Activated CD4-positive, alpha-beta T cell treated with anti-CD3 and anti-CD28 coated beads, Interleukin-2, Interleukin-4, amounts not matched to agents 100 ng/mL and 50 ng/mL, durations not matched to agents 16 hours and 8 hours (primary cell): Measurements from ENCODE around the gene ENDOD1.

ENCODE experiments used
- DNase-seq: peaks from one replicate; pipeline ENCODE4 v3.0.0-alpha.2; 2020; ENCODE audit warnings: low spot score

ENDOD1 gene

DNA sequence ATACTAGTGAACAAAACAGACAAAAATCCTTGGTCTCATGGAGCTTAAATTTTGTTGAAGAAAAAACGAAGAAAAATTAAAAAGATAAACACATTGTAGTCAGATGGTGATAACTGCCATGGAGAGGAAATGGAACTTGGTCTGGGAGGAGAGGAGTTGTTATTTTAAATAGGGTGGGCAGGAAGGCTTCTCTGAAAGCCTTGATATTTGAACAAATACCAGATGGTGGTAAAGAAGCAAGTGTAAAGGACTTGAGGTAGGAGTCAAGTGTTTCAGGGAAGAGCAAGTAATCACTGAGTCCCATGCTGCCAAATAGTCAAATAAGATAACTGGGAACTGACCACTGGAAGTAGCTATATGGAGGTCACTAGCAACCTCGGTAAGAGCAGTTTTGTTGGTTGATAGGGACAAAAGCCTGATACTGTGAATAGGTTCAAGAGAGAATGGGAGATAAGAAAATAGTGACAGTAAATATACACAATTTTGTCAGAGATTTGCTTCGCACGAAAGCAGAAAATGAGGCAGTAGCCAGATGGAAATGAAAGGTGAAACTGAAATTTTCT, 86.3 kb downstream of the ENDOD1 start:
- DNase-seq: no peak
